H1 (cell line): Measurements from ENCODE around the gene FNDC3A. TPM values are rescaled to one million over a fixed set of nuclear protein-coding genes. Genes with fewer than 3 reads are reported as not detected.

Source experiments
- EZH2 ChIP-seq: fragments of 200-600 bp; sonication (generic); IDR thresholded peaks from 2 replicates; pipeline ENCODE4 v1.7.1; 2012; ENCODE audit warnings: low read depth, mild to moderate bottlenecking, moderate library complexity, low read length, inconsistent platforms; ENCODE audit not compliant: severe bottlenecking
- SP2 ChIP-seq: IDR thresholded peaks from 2 replicates; pipeline ENCODE4 v1.6.1; 2012; ENCODE audit warnings: mild to moderate bottlenecking, low read length, inconsistent platforms
- TAF7 ChIP-seq: optimal IDR thresholded peaks from 2 replicates; pipeline ENCODE3; 2011; ENCODE audit warnings: low read depth, mild to moderate bottlenecking, inconsistent platforms, low read length, moderate library complexity, borderline replicate concordance
- USF2 ChIP-seq: IDR thresholded peaks from 2 replicates; pipeline ENCODE4 v1.6.1; 2011; ENCODE audit warnings: low read length, improper control_type of control experiment
- polyA plus RNA-seq, 7 experiments: library from polyadenylated mRNA; depleted of rRNA in 3 of 7; stranded (reverse) in 5 of 7; unstranded in 2 of 7; fragments of >200 nt in 5 of 7; fragments of 200-250 nt in 2 of 7; gene quantifications; 1 replicate in 5 of 7; 2 replicates in 1 of 7; 4 replicates in 1 of 7; pipeline versions ENCODE4 v1.2.1 to v1.2.3, GENCODE V29; 2011 to 2013; ENCODE audit warnings: missing spikeins in 2 of 7, mixed read lengths in 2 of 7
- total RNA-seq: library from RNA; stranded (reverse); fragmentation: NEBNext Ultra II Directional; extraction: Animal tissue kit (Norgen Biotek cat#: 25700); gene quantifications from 2 replicates; pipeline ENCODE4 v1.2.1, GENCODE V29; 2021

Gene FNDC3A
- total and polyA plus RNA-seq, 2 of the 8 experiments (the other 6 are each of a cell fraction or from before 2014, with no cell fraction given) = 14.6 to 26.0 TPM

GRCh38 chr13:49251326-49251725 is 275.6 kb downstream of the FNDC3A start (continued):
- TF ChIP-seq USF2 (no peak), SP2 (no peak), TAF7 (no peak), EZH2 (no peak)
- TF ChIP-seq, all 59 proteins: peak for 0
